ENCODE measurements around the gene PVALB. TPM values are rescaled to one million over a fixed set of nuclear protein-coding genes. Genes with fewer than 3 reads are reported as not detected.

The PVALB gene
- total and polyA plus RNA-seq, 4 donors = 0.73 to 3.0 (median 2.4) TPM; not detected in 1

- 92 to 94% methylated on average over 7 of the region's 7 CpGs for WGBS, 2 donors
- Histone ChIP-seq H3K9me3 (ENCODE audit: control insufficient read depth in 4 of 4, insufficient read depth in 3 of 4, low read length in 3 of 4) (no peaks in the 10 kb centered on the region), H3K27ac (ENCODE audit: low read depth in 1 of 2, low read length in 1 of 2) (no peak overlapping the region), H3K4me3 (no peak overlapping the region), H3K4me1 (ENCODE audit: control insufficient read depth in 5 of 5, insufficient read depth in 5 of 5, low read length in 5 of 5) (peaks cover 0 to 4% (median 0%) of the 10 kb centered on the region in 5 donors), H3K27me3 (ENCODE audit: control insufficient read depth in 3 of 3, insufficient read depth in 3 of 3, low read length in 2 of 3) (peaks cover 0 to 26% (median 3%) of the 10 kb centered on the region in 3 donors), H3K36me3 (ENCODE audit: control insufficient read depth in 4 of 4, insufficient read depth in 4 of 4, low read length in 4 of 4) (no peaks in the 10 kb centered on the region), H3K9ac (ENCODE audit: insufficient read depth in 1 of 2, low read length in 2 of 2) (no peak overlapping the region)
- no peak for TF ChIP-seq CTCF (IDR thresholded peaks at IDR 0.05; ENCODE audit: control extremely low read depth, extremely low read depth)
- DNase-seq = no peak
- ATAC-seq (ENCODE audit: insufficient read depth, low FRiP score) = no peak
Measured at GRCh38 chr22:36852056-36852973, 35.5 kb upstream of the PVALB start.

GRCh38 chr22:36850682-36851081 lies 33.8 kb upstream of the PVALB start:
- Histone ChIP-seq H3K4me3 (no peak overlapping the region), H3K36me3 (ENCODE audit: control insufficient read depth in 4 of 4, insufficient read depth in 4 of 4, low read length in 4 of 4) (no peaks in the 10 kb centered on the region), H3K27me3 (ENCODE audit: control insufficient read depth in 3 of 3, insufficient read depth in 3 of 3, low read length in 2 of 3) (peaks cover 0 to 27% (median 5%) of the 10 kb centered on the region in 3 donors), H3K9ac (ENCODE audit: insufficient read depth in 1 of 2, low read length in 2 of 2) (no peak overlapping the region), H3K9me3 (ENCODE audit: control insufficient read depth in 4 of 4, insufficient read depth in 3 of 4, low read length in 3 of 4) (no peaks in the 10 kb centered on the region), H3K4me1 (ENCODE audit: control insufficient read depth in 5 of 5, insufficient read depth in 5 of 5, low read length in 5 of 5) (peaks cover 0 to 3% (median 0%) of the 10 kb centered on the region in 5 donors), H3K27ac (ENCODE audit: low read depth in 1 of 2, low read length in 1 of 2) (no peak overlapping the region)
- 84 to 86% methylated on average over 10 of the region's 10 CpGs for WGBS, 2 donors
- ATAC-seq (ENCODE audit: insufficient read depth, low FRiP score) (no peak), DNase-seq (no peak)
- no peak for TF ChIP-seq CTCF (IDR thresholded peaks at IDR 0.05; ENCODE audit: control extremely low read depth, extremely low read depth)

- no peak for TF ChIP-seq CTCF (IDR thresholded peaks at IDR 0.05; ENCODE audit: control extremely low read depth, extremely low read depth)
- H3K36me3 ChIP-seq (ENCODE audit: control insufficient read depth in 4 of 4, insufficient read depth in 4 of 4, low read length in 4 of 4) = no peaks in the 10 kb centered on the region
- H3K9me3 ChIP-seq (ENCODE audit: control insufficient read depth in 4 of 4, insufficient read depth in 3 of 4, low read length in 3 of 4) = no peaks in the 10 kb centered on the region
- peaks cover 0 to 25% (median 5%) of the 10 kb centered on the region in 3 donors for H3K27me3 ChIP-seq (ENCODE audit: control insufficient read depth in 3 of 3, insufficient read depth in 3 of 3, low read length in 2 of 3)
- ATAC-seq (ENCODE audit: insufficient read depth, low FRiP score) = no peak
- H3K9ac ChIP-seq (ENCODE audit: insufficient read depth in 1 of 2, low read length in 2 of 2) = no peak overlapping the region
- 85 to 90% methylated on average over 14 of the region's 14 CpGs for WGBS, 2 donors
- no peak overlapping the region for H3K4me3 ChIP-seq
- DNase-seq = no peak
- no peaks in the 10 kb centered on the region for H3K4me1 ChIP-seq (ENCODE audit: control insufficient read depth in 5 of 5, insufficient read depth in 5 of 5, low read length in 5 of 5)
- no peak overlapping the region for H3K27ac ChIP-seq (ENCODE audit: low read depth in 1 of 2, low read length in 1 of 2)
Measured at GRCh38 chr22:36850056-36850455, 33.2 kb upstream of the PVALB start.
